Stimulated activated CD8-positive, alpha-beta memory T cell treated with anti-CD3 and anti-CD28 coated beads, Interleukin-4, amount 100 ng/mL, for 48 hours (primary cell): ENCODE data around the gene NDUFB7.

Experiments
- DNase-seq: peaks from one replicate; pipeline ENCODE4 v3.0.0-alpha.2; 2020

NDUFB7 gene

DNA sequence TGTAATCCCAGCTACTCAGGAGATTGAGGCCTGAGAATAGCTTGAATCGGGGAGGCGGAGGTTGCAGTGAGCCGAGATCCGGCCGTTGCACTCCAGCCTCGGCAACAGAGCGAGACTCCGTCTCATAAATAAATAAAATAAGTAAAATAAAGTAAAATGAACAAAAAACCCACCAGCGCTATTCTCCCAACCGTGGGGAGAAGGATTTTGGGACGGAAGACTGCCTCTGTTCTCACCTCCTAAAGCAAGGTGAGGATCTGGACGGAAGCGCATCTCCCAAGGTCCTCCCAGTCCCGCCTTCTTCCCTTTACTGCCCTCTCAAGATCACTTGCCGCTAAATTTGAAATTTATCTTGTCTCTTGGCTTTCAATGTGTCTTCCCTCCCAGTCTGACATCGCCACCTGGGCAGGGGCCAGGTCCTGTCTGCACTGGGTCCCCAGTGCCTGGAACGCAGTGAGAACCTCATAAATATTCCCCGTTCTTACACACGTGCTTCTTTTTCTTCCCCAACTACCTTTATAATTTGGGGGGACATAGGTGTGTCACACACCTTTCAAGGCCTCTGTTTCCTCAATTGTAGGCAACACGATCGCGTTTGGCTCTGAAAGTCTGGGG lies 52.5 kb downstream of the NDUFB7 start:
- DNase-seq, result no peak

DNA sequence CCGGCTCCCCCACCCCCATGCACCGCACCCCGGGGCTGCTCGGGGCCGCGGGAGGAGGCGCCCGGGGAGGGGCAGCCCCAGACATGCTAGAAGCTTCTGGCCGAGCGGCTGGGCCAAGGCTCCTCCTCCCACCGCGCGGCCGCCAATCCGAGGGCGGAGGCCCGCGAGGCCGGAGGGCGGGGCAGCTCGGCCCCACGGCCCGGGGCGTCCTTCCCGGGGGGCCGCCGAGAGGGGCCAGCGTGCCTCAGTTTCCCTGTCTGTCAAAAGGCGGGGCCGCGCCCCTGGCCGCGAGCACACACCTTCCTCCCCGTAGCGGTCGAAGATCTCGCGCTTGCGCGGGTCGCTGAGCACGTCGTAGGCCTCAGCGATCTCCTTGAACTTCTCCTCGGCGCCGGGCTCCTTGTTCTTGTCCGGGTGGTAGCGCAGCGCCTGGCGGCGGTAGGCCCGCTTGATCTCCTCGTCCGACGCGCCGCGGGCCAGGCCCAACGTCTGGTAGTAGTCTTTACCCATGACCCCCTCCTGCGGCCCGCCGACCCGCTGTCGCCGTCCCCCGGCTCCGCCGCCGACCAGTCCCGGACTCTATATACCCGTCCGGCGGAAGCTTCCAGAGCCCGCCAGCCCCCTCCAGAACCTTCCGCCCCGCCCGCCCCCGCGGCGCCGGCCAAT lies 53.9 kb downstream of the NDUFB7 start, which contains the start of gene DNAJB1:
Gene DNAJB1 (minus strand): TSS at position 558 of the 666 bp plus-strand sequence. CDS start 48 bp downstream, at position 510.
- peak; percentile 77 for DNase-seq

DNA sequence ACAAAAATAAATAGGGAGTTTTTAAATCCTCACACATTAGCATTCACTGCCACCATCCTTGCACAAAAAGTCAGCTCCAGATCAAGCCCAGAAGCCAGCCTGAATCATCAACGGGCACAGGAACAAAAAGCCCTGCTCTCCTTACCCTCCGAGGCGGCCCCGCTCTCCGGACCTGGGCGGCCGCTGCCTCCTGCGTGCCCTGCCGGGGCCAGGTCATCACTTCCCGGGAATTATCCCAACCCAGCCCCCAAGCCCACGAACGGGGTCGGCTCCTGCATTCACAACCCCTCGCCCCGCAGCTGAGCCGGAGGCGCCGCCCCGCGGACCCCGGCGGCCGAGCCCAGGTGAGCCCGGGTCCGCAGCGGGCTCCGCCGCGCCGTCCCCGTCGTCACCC lies 54.4 kb downstream of the NDUFB7 start:
- DNase-seq, result no peak

DNA sequence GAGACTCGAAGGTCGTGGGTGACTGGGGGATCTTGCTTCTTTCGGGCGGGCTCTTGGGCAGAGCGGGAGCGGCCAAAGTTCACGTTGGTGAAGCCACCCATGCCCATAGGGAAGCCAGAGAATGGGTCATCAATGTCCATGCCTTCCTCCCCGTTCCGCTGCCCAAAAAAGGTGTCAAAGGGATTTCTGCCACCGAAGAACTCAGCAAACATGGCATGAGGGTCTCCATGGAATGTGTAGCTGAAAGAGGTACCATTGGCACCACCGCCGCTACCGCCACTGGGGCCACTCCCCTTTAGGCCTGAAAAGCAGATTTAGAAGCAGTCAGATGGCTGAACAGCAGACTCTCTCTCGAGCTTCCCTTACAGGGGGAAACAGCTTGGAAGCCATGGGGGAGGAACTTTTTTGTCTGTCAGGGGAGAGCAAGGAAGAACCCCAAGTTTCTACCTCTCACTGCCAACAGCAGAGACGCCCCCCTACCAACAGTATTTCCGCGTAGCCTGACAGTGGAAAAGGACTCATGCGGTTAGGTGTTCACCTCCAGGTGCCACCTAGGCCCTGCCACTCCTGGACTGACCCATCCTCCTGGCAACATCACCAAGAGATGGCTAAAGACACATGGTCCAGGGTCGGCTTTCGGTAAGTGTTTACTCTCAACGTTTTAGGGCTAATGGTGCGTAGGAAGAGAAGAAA lies 55.0 kb downstream of the NDUFB7 start:
- DNase-seq, result no peak
